Stimulated activated CD4-positive, alpha-beta T cell treated with anti-CD3 and anti-CD28 coated beads, Interleukin-4, amount 100 ng/mL, for 48 hours (primary cell): ENCODE results near the gene MUC6.

Experiments
- DNase-seq, 2 donors: peaks; one replicate each; pipeline ENCODE4 v3.0.0-alpha.2; 2020; ENCODE audit warnings: low read depth in 2 of 2

Gene MUC6

DNA sequence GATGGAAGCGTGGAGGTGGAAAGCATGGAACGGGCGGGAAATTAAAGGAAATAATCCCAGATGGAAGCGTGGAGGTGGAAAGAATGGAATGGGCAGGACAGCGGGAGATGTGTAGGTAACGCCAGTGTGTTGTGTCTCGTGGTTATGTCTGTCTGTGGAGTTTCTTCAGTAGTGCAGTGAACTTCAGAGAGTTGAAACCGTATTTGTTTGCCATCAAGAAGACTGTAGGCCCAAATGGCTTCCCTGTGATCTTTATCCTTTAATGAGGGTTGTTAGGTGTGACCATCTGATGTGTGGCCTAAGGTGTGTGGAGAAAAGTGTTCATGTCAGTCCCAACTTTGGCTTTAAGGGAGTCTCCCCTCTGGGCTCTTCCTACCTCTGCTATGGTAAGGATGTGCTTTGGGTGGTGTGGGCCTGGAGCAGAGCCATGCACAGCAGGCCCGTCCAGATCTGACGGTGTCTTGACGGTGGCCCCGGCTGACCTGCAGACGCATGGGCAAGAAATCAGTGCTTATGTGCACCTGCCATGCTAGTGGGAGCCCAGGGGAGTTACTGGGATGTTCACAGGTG lies 71.2 kb downstream of the MUC6 start:
- no peak for DNase-seq

DNA sequence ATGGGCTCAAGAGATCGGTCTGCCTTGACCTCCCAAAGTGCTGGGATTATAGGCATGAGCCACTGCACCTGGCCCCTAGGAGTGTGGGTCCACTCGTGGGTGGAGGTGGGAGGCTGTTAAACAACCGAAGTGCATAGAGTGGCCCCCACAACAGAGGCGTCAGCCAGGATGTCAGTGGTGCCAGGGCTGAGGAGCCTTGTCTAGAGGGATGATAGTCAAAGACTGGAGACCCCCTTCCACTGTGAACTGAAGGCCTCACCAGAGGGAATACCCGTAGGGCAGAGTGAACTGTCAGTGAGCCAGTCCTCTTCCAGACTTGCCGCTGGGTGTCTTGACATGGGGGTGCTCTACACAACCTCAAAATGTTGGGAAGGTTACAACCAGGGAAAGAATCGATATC lies 72.7 kb downstream of the MUC6 start:
- DNase-seq: no peak
